Breast epithelium (tissue), 3 donors: ENCODE data around the gene HS3ST1.

Experiments used
- CTCF ChIP-seq, 3 donors: fragments of 450-650 bp; IDR thresholded peaks; one replicate each; pipeline ENCODE4 v1.5.1; 2016 to 2017; ENCODE audit warnings: antibody characterized with exemption in 3 of 3, mild to moderate bottlenecking in 3 of 3, moderate library complexity in 3 of 3
- POLR2A ChIP-seq: fragments of 450-650 bp; IDR thresholded peaks from one replicate; pipeline ENCODE4 v1.6.1; 2016; ENCODE audit warnings: antibody characterized with exemption, mild to moderate bottlenecking, moderate library complexity
- POLR2AphosphoS5 ChIP-seq, 3 donors: sonication (generic); formaldehyde crosslinking; IDR thresholded peaks; one replicate each; pipeline ENCODE4 v1.6.1; 2017; ENCODE audit warnings: antibody characterized with exemption in 3 of 3

- TF ChIP-seq POLR2A (no peak), CTCF (IDR thresholded peaks at IDR 0.05) (no peak), POLR2AphosphoS5 (IDR thresholded peaks at IDR 0.05) (no peak)
These were observed 63.7 kb downstream of the HS3ST1 start for GRCh38 chr4:11365039-11365438.
